Measurements from ENCODE around the gene SRPRB.

SRPRB gene

GRCh38 chr3:133866141-133866540 is 60.5 kb downstream of the SRPRB start:
- H3K9me3 ChIP-seq, result no peaks in the 10 kb centered on the region
- TF ChIP-seq CTCF (IDR thresholded peaks at IDR 0.05), result no peak
- no peak for DNase-seq
- H3K36me3 ChIP-seq, result no peaks in the 10 kb centered on the region
- no peaks in the 10 kb centered on the region for H3K27me3 ChIP-seq
- no peak overlapping the region for H3K4me3 ChIP-seq
- H3K4me1 ChIP-seq, result peaks cover 0 to 7% (median 6%) of the 10 kb centered on the region in 4 donors
- H3K27ac ChIP-seq, result no peak overlapping the region
- intact Hi-C loops (cut with DNase I; ENCODE audit: low total_unique reads), result no loop called here

- H3K27ac ChIP-seq, result no peak overlapping the region
- no peak overlapping the region for H3K4me3 ChIP-seq
- no peak for TF ChIP-seq CTCF (IDR thresholded peaks at IDR 0.05)
- no peaks in the 10 kb centered on the region for H3K36me3 ChIP-seq
- intact Hi-C loops (cut with DNase I; ENCODE audit: low total_unique reads), result no loop called here
- no peak for DNase-seq
- H3K27me3 ChIP-seq, result no peaks in the 10 kb centered on the region
- H3K4me1 ChIP-seq, result peaks cover 0 to 7% (median 6%) of the 10 kb centered on the region in 4 donors
- H3K9me3 ChIP-seq, result no peaks in the 10 kb centered on the region
Measured at GRCh38 chr3:133868186-133868585, 62.6 kb downstream of the SRPRB start.

- no peak overlapping the region for H3K4me3 ChIP-seq
- no peak for TF ChIP-seq CTCF (IDR thresholded peaks at IDR 0.05)
- H3K27me3 ChIP-seq, result no peaks in the 10 kb centered on the region
- DNase-seq, result no peak
- H3K4me1 ChIP-seq, result peaks cover 0 to 7% (median 6%) of the 10 kb centered on the region in 4 donors
- intact Hi-C loops (cut with DNase I; ENCODE audit: low total_unique reads), result no loop called here
- H3K27ac ChIP-seq, result no peak overlapping the region
- no peaks in the 10 kb centered on the region for H3K9me3 ChIP-seq
- H3K36me3 ChIP-seq, result no peaks in the 10 kb centered on the region
Measured at GRCh38 chr3:133868758-133869475, 63.3 kb downstream of the SRPRB start.

- no peak for DNase-seq
- Histone ChIP-seq H3K4me3 (no peak overlapping the region), H3K27ac (no peak overlapping the region), H3K9me3 (no peaks in the 10 kb centered on the region), H3K27me3 (no peaks in the 10 kb centered on the region), H3K4me1 (peaks cover 0 to 7% (median 6%) of the 10 kb centered on the region in 4 donors), H3K36me3 (no peaks in the 10 kb centered on the region)
- intact Hi-C loops (cut with DNase I; ENCODE audit: low total_unique reads), result no loop called here
- no peak for TF ChIP-seq CTCF (IDR thresholded peaks at IDR 0.05)
Measured at GRCh38 chr3:133869586-133869985, 64.0 kb downstream of the SRPRB start.

- Histone ChIP-seq H3K4me3 (no peak overlapping the region), H3K27ac (no peak overlapping the region), H3K9me3 (no peaks in the 10 kb centered on the region), H3K27me3 (no peaks in the 10 kb centered on the region), H3K4me1 (peaks cover 0 to under 1% (median 0%) of the 10 kb centered on the region in 4 donors), H3K36me3 (no peaks in the 10 kb centered on the region)
- no peak for DNase-seq
- intact Hi-C loops (cut with DNase I; ENCODE audit: low total_unique reads), result no loop called here
- TF ChIP-seq CTCF (IDR thresholded peaks at IDR 0.05), result no peak
Measured at GRCh38 chr3:133870822-133871221, 65.2 kb downstream of the SRPRB start.
